PC-3 (cell line): Measurements from ENCODE around the gene PPARD. TPM values are rescaled to one million over a fixed set of nuclear protein-coding genes. Genes with fewer than 3 reads are reported as not detected.

Experiments
- ATAC-seq: fragments of 200-7000 bp; cut with Tn5 transposase; 2 replicates; pipeline ENCODE4 v1.9.1; 2020; ENCODE audit warnings: mild to moderate bottlenecking, moderate library complexity
- Bru-seq: library from RNA; stranded (reverse); fragments of 400-500 nt; gene quantifications from one replicate; lab custom pipeline; 2021; lab: Mats Ljungman, UMichigan
- BruChase-seq, 2 experiments: library from RNA; stranded (reverse); fragments of 400-500 nt; gene quantifications; one replicate each; lab custom pipeline; 2021; lab: Mats Ljungman, UMichigan
- BruUV-seq: library from RNA; stranded (reverse); fragments of 400-500 nt; replicated peaks from 2 replicates; lab custom pipeline; 2021; lab: Mats Ljungman, UMichigan
- CTCF ChIA-PET: fragments of 300-600 bp; sonication (Branson Sonifier 250); formaldehyde crosslinking; loops from one replicate; lab custom pipeline; 2022; ENCODE audit warnings: antibody characterized with exemption; lab: Charles Lee
- POLR2A ChIA-PET: fragments of 300-600 bp; sonication (Branson Sonifier 250); formaldehyde crosslinking; loops from one replicate; lab custom pipeline; 2022; ENCODE audit warnings: antibody characterized with exemption; ENCODE audit not compliant: unreplicated experiment; lab: Charles Lee
- DNase-seq: peaks from one replicate; pipeline ENCODE4 v3.0.0-alpha.2; 2015
- H2AFZ ChIP-seq: fragments of 300-600 bp; sonication (generic); 2 replicates; pipeline ENCODE4 v1.6.0; 2016; ENCODE audit warnings: antibody characterized with exemption, low read length
- H3F3A ChIP-seq: fragments of 300-600 bp; sonication (generic); one replicate; pipeline ENCODE4 v1.6.0; 2017; ENCODE audit warnings: antibody characterized with exemption, low read length, control low read depth, mild to moderate bottlenecking; ENCODE audit not compliant: unreplicated experiment
- H3K27ac ChIP-seq: fragments of 300-600 bp; sonication (generic); 2 replicates; pipeline ENCODE4 v1.5.1; 2016; ENCODE audit warnings: mild to moderate bottlenecking, low read length
- H3K27me3 ChIP-seq: fragments of 300-600 bp; sonication (generic); 2 replicates; pipeline ENCODE4 v1.6.1; 2016; ENCODE audit warnings: low read length, mixed read lengths
- H3K36me3 ChIP-seq: fragments of 300-600 bp; sonication (generic); 2 replicates; pipeline ENCODE4 v1.6.1; 2016; ENCODE audit warnings: low read depth, mixed run types, low read length, mixed read lengths
- H3K4me1 ChIP-seq: fragments of 300-600 bp; sonication (generic); 2 replicates; pipeline ENCODE4 v1.5.1; 2016; ENCODE audit warnings: low read length; ENCODE audit not compliant: insufficient read depth
- H3K4me2 ChIP-seq: fragments of 300-600 bp; sonication (generic); 2 replicates; pipeline ENCODE4 v1.6.0; 2016; ENCODE audit warnings: low read length
- H3K4me3 ChIP-seq: fragments of 300-600 bp; sonication (generic); 2 replicates; pipeline ENCODE4 v1.5.1; 2016; ENCODE audit warnings: mild to moderate bottlenecking, low read length, mixed read lengths
- H3K79me2 ChIP-seq: fragments of 300-600 bp; sonication (generic); 2 replicates; pipeline ENCODE4 v1.6.1; 2017; ENCODE audit warnings: low read length, mixed read lengths
- H3K9ac ChIP-seq: fragments of 300-600 bp; sonication (generic); 2 replicates; pipeline ENCODE4 v1.6.0; 2016; ENCODE audit warnings: mild to moderate bottlenecking, low read length
- H3K9me2 ChIP-seq: fragments of 300-600 bp; sonication (generic); replicated peaks from 2 replicates; pipeline ENCODE4 v1.6.1; 2016; ENCODE audit warnings: mixed run types, low read length, mixed read lengths
- H3K9me3 ChIP-seq: fragments of 300-600 bp; sonication (generic); 2 replicates; pipeline ENCODE4 v1.6.1; 2016; ENCODE audit warnings: low read length, mixed read lengths
- H4K20me1 ChIP-seq: fragments of 300-600 bp; sonication (generic); 2 replicates; pipeline ENCODE4 v1.6.1; 2016; ENCODE audit warnings: low read length, mixed read lengths
- CTCF ChIP-seq: fragments of 300-600 bp; sonication (generic); conservative IDR thresholded peaks from 2 replicates; pipeline ENCODE4 v1.5.1; 2017; ENCODE audit warnings: antibody characterized with exemption, low read depth, mild to moderate bottlenecking, low read length
- EZH2 ChIP-seq: fragments of 300-600 bp; sonication (generic); IDR thresholded peaks from one replicate; pipeline ENCODE4 v1.6.1; 2017; ENCODE audit warnings: antibody characterized with exemption, mild to moderate bottlenecking, low read length; ENCODE audit not compliant: unreplicated experiment
- EZH2phosphoT487 ChIP-seq: fragments of 300-600 bp; sonication (generic); IDR thresholded peaks from 2 replicates; pipeline ENCODE4 v1.6.1; 2018; ENCODE audit warnings: mild to moderate bottlenecking, antibody characterized with exemption, low read length, borderline replicate concordance
- intact Hi-C: fragments of 100-400 bp; cut with micrococcal nuclease; formaldehyde crosslinking; loops from 2 replicates; pipeline ENCODE4 v1.9.0; 2023
- long read RNA-seq: library from polyadenylated mRNA; unstranded; transcript quantifications from one replicate; pipeline ENCODE4 v2.0.0, GENCODE V29; 2021; ENCODE audit not compliant: unreplicated experiment
- total RNA-seq: library from RNA; depleted of rRNA; stranded (reverse); fragments of >200 nt; gene quantifications from 2 replicates; pipeline ENCODE4 v1.2.3, GENCODE V29; 2014; rRNA removed

Gene PPARD
- total RNA-seq (24.5 and 26.2 TPM in 2 replicates), Bru-seq, nascent RNA (percentile 86 among the genes with signal in this experiment), BruChase-seq, experiment 1, labeled RNA remaining after a 6-hour chase (percentile 85 among the genes with signal in this experiment), BruChase-seq, experiment 2, labeled RNA remaining after a 2-hour chase (percentile 85 among the genes with signal in this experiment)
- long read RNA-seq, partial matches to known transcripts = 27 of 45 reads
- long read RNA-seq, other reads (novel, unspliced or antisense) = 15 of 45 reads

GRCh38 chr6:35342258-35343091 lies at the start of gene PPARD:
Gene PPARD, plus strand, starts transcription at chr6:35342558. Its CDS starts 68,530 bp downstream, at chr6:35411088.
- no peak for TF ChIP-seq EZH2
- no peak for TF ChIP-seq EZH2phosphoT487
- peak; percentile 97 for TF ChIP-seq CTCF
- peak within 1 kb of the TSS; percentile 51 for H3K27ac ChIP-seq
- no peaks in the 10 kb centered on the region for H3F3A ChIP-seq
- H2AFZ ChIP-seq = no peak within 1 kb of the TSS
- H3K9me3 ChIP-seq = no peaks in the 10 kb centered on the region
- H3K79me2 ChIP-seq = peaks cover 51% of the 10 kb centered on the region
- no peaks in the 10 kb centered on the region for H3K27me3 ChIP-seq
- peaks cover 44% of the 10 kb centered on the region for H4K20me1 ChIP-seq
- ChIA-PET POLR2A (interaction anchor here (0.6 to 0.7 kb wide), 4 partner anchors 31 to 73 kb away, joined by 3 to 15 read pairs (median 5); no protein-coding TSS in a partner anchor), CTCF (interaction anchor here (0.6 to 3.8 kb wide), 8 partner anchors 10 to 122 kb away, joined by 3 to 29 read pairs (median 5); partner anchors contain the start of gene FANCE)
- peak within 1 kb of the TSS; percentile 98 for H3K4me3 ChIP-seq
- intact Hi-C loops = loop anchor here (1.0 kb wide), 4 partner anchors 49 to 126 kb away; partner anchors contain the start of gene RPL10A
- H3K4me2 ChIP-seq = peak within 1 kb of the TSS; percentile 98
- peak; percentile 99 for DNase-seq
- H3K9ac ChIP-seq = peak within 1 kb of the TSS; percentile 95
- peaks cover 34% of the 10 kb centered on the region for H3K4me1 ChIP-seq
- ATAC-seq = peak; percentile 92
- no peaks in the 10 kb centered on the region for H3K9me2 ChIP-seq
- no TSS peak for BruUV-seq
- H3K36me3 ChIP-seq = peaks cover 25% of the 10 kb centered on the region; the same call in 1 of the 2 replicates

- Histone ChIP-seq H3K9ac (no peak overlapping the region), H3F3A (no peaks in the 10 kb centered on the region), H3K4me2 (no peak overlapping the region), H3K36me3 (no peaks in the 10 kb centered on the region; the same call in 1 of the 2 replicates), H3K9me2 (no peaks in the 10 kb centered on the region), H3K4me3 (no peak overlapping the region), H3K4me1 (peaks cover 15% of the 10 kb centered on the region), H3K27me3 (no peaks in the 10 kb centered on the region), H3K27ac (no peak overlapping the region), H4K20me1 (no peaks in the 10 kb centered on the region), H3K79me2 (peaks cover 9% of the 10 kb centered on the region), H2AFZ (no peak overlapping the region), H3K9me3 (no peaks in the 10 kb centered on the region)
- BruUV-seq = no TSS peak
- POLR2A ChIA-PET = no interaction called here
- DNase-seq = no peak
- intact Hi-C loops = no loop called here
- CTCF ChIA-PET = interaction anchor here (0.6 kb wide), 3 partner anchors 55 to 586 kb away, joined by 3 to 5 read pairs (median 3); no protein-coding TSS in a partner anchor
- ATAC-seq = no peak
- TF ChIP-seq EZH2phosphoT487 (no peak), EZH2 (no peak), CTCF (no peak)
Observed at GRCh38 chr6:35293681-35294080, 48.7 kb upstream of the PPARD start.
